Stomach (tissue), 4 donors: ENCODE results near the gene RUSC2.

Experiments used
- CTCF ChIP-seq, 7 experiments: fragments of 450-650 bp in 4 of 7; fragments of 200-600 bp in 3 of 7; sonication (generic) in 3 of 7; IDR thresholded peaks; one replicate each; pipeline ENCODE4 v1.5.1; 2016 to 2019; ENCODE audit warnings: antibody characterized with exemption in 7 of 7, control low read depth in 2 of 7, mild to moderate bottlenecking in 1 of 7
- POLR2A ChIP-seq, 4 donors: fragments of 450-650 bp; IDR thresholded peaks; one replicate each; pipeline ENCODE4 v1.6.1; 2016; ENCODE audit warnings: antibody characterized with exemption in 4 of 4, control low read depth in 2 of 4, mild to moderate bottlenecking in 1 of 4, moderate library complexity in 1 of 4

GRCh38 chr9:35533398-35533797, 43.5 kb downstream of the RUSC2 start:
- TF ChIP-seq CTCF (IDR thresholded peaks at IDR 0.05): no peak
- TF ChIP-seq POLR2A (IDR thresholded peaks at IDR 0.05): no peak
